ENCODE data around the gene STPG1.

DNA sequence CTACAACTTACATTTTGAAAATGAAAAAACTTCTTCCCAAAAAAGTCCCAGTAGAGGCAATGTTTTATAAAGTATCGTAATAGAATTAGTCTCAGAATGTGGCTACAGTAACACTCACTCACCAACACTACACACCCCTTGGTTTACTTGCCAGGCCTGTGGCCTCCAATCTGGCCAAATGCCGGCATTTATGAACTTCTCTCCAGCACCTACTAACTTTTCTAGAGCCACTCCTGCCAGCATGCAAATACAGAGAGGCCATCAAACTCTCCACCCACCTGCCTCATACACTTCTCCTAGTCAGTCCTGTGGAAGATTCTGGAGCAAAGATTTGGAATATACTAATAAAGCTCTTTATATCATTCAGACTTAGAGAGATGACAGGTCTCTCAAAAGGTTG lies 32.3 kb downstream of the STPG1 start:
- TF ChIP-seq POLR2A (IDR thresholded peaks at IDR 0.05; ENCODE audit: low read depth, low read length) (no peak), TAF1 (IDR thresholded peaks at IDR 0.05; ENCODE audit: borderline replicate concordance, low read depth, low read length) (no peak), POLR2AphosphoS5 (IDR thresholded peaks at IDR 0.05; ENCODE audit: low read depth, low read length) (no peak)
